HCT116 (cell line): Measurements from ENCODE around the gene PSMD5. TPM values are rescaled to one million over a fixed set of nuclear protein-coding genes. Genes with fewer than 3 reads are reported as not detected.

Source experiments
- ATAC-seq: fragments of 200-7000 bp; cut with Tn5 transposase; 2 replicates; pipeline ENCODE4 v1.9.1; 2020; ENCODE audit warnings: mild to moderate bottlenecking, moderate library complexity
- BruUV-seq: library from RNA; stranded (reverse); fragments of 400-500 nt; replicated peaks from 2 replicates; lab custom pipeline; 2021; lab: Mats Ljungman, UMichigan
- CTCF ChIA-PET: fragments of 300-600 bp; sonication (Branson Sonifier 250); formaldehyde crosslinking; loops from one replicate; lab custom pipeline; 2021; ENCODE audit warnings: antibody characterized with exemption; lab: Charles Lee
- POLR2A ChIA-PET: fragments of 300-600, 350-600 bp; sonication (Branson Sonifier 250); formaldehyde crosslinking; loops from one replicate; lab custom pipeline; 2021; ENCODE audit warnings: antibody characterized with exemption; lab: Charles Lee
- RAD21 ChIA-PET, 2 experiments: fragments of 300-600 bp; sonication (Branson Sonifier 250); formaldehyde crosslinking; loops; one replicate each; lab custom pipeline; 2023; ENCODE audit warnings: low total read pairs in 2 of 2; ENCODE audit not compliant: uncharacterized antibody in 2 of 2, unreplicated experiment in 2 of 2, low non-redundant PET in 1 of 2; lab: Charles Lee
- DNase-seq: peaks from one replicate; pipeline ENCODE4 v3.0.0-alpha.2; 2010; ENCODE audit warnings: low read depth, low spot score
- H2AFZ ChIP-seq: fragments of 200-600 bp; shearing (Covaris generic), sonication (generic); 2 replicates; pipeline ENCODE4 v1.6.1; 2017; ENCODE audit warnings: low read depth, mixed run types, mixed read lengths, antibody characterized with exemption, low read length; ENCODE audit not compliant: poor library complexity, severe bottlenecking
- H3K27ac ChIP-seq: 2 replicates; pipeline ENCODE4 v1.5.1; 2012; ENCODE audit warnings: low read depth, low read length
- H3K27me3 ChIP-seq: fragments of 200-600 bp; sonication (generic); 2 replicates; pipeline ENCODE4 v1.6.1; 2016; ENCODE audit warnings: mixed run types, low read length, mixed read lengths; ENCODE audit not compliant: insufficient read depth
- H3K36me3 ChIP-seq, 2 experiments: fragments of 200-500 bp in 1 of 2; fragments of 200-600 bp in 1 of 2; sonication (Bioruptor generic) in 1 of 2; sonication (generic) in 1 of 2; 2 replicates each; pipeline versions ENCODE4 v1.5.1 to v1.6.1; 2014 to 2016; ENCODE audit warnings: low read length in 2 of 2, inconsistent platforms in 1 of 2, mixed read lengths in 1 of 2, mixed run types in 1 of 2; ENCODE audit not compliant: insufficient read depth in 2 of 2, control insufficient read depth in 1 of 2
- H3K4me1 ChIP-seq, 2 experiments: fragments of 200-600 bp in 1 of 2; sonication (generic) in 1 of 2; 2 replicates each; pipeline versions ENCODE4 v1.5.1 to v1.6.1; 2012 to 2017; ENCODE audit warnings: low read length in 2 of 2, inconsistent platforms in 1 of 2, mild to moderate bottlenecking in 1 of 2, mixed read lengths in 1 of 2, mixed run types in 1 of 2, moderate library complexity in 1 of 2; ENCODE audit not compliant: insufficient read depth in 2 of 2, control insufficient read depth in 1 of 2
- H3K4me2 ChIP-seq: fragments of 200-600 bp; sonication (generic); 2 replicates; pipeline ENCODE4 v1.6.1; 2017; ENCODE audit warnings: mixed run types, low read length, mixed read lengths
- H3K4me3 ChIP-seq, 2 experiments: fragments of 200-600 bp in 1 of 2; sonication (generic) in 1 of 2; replicated peaks in 1 of 2; 2 replicates each; pipeline ENCODE4 v1.5.1; 2011 to 2016; ENCODE audit warnings: low read length in 2 of 2, control low read depth in 1 of 2, low read depth in 1 of 2, mild to moderate bottlenecking in 1 of 2, mixed read lengths in 1 of 2, mixed run types in 1 of 2
- H3K79me2 ChIP-seq: fragments of 200-600 bp; sonication (generic); 2 replicates; pipeline ENCODE4 v1.6.1; 2017; ENCODE audit warnings: mild to moderate bottlenecking, mixed run types, low read length, moderate library complexity, mixed read lengths; ENCODE audit not compliant: insufficient read depth
- H3K9ac ChIP-seq: fragments of 200-600 bp; sonication (generic); 2 replicates; pipeline ENCODE4 v1.6.1; 2016; ENCODE audit warnings: low read length, mixed read lengths
- H3K9me2 ChIP-seq: fragments of 200-600 bp; sonication (generic), shearing (Covaris generic); 2 replicates; pipeline ENCODE4 v1.6.1; 2017; ENCODE audit warnings: mixed run types, mild to moderate bottlenecking, moderate library complexity; ENCODE audit not compliant: insufficient read depth
- H3K9me3 ChIP-seq, 2 experiments: fragments of 200-500 bp in 1 of 2; fragments of 200-600 bp in 1 of 2; sonication (Bioruptor generic) in 1 of 2; sonication (generic) in 1 of 2; 2 replicates each; pipeline ENCODE4 v1.6.1; 2014 to 2017; ENCODE audit warnings: low read length in 2 of 2, mixed read lengths in 2 of 2, inconsistent platforms in 1 of 2, low read depth in 1 of 2, mild to moderate bottlenecking in 1 of 2, mixed run types in 1 of 2, moderate library complexity in 1 of 2; ENCODE audit not compliant: control insufficient read depth in 1 of 2, insufficient read depth in 1 of 2
- H4K20me1 ChIP-seq: fragments of 200-600 bp; sonication (generic), shearing (Covaris generic); 2 replicates; pipeline ENCODE4 v1.6.1; 2017; ENCODE audit warnings: mixed run types, mild to moderate bottlenecking, moderate library complexity; ENCODE audit not compliant: insufficient read depth
- ATF3 ChIP-seq: IDR thresholded peaks from 2 replicates; pipeline ENCODE4 v1.6.1; 2012
- CEBPB ChIP-seq: IDR thresholded peaks from 2 replicates; pipeline ENCODE4 v1.6.1; 2012; ENCODE audit warnings: low read depth
- CTCF ChIP-seq, 3 experiments: fragments of 200-600 bp in 1 of 3; sonication (generic) in 1 of 3; IDR thresholded peaks in 2 of 3; conservative IDR thresholded peaks in 1 of 3; 2 replicates each; pipeline ENCODE4 v1.5.1; 2012 to 2017; ENCODE audit warnings: low read depth in 2 of 3, low read length in 2 of 3, antibody characterized with exemption in 1 of 3, borderline replicate concordance in 1 of 3, control low read depth in 1 of 3, mild to moderate bottlenecking in 1 of 3, mixed read lengths in 1 of 3, mixed run types in 1 of 3, moderate library complexity in 1 of 3; ENCODE audit not compliant: insufficient read depth in 1 of 3
- EGR1 ChIP-seq: IDR thresholded peaks from 2 replicates; pipeline ENCODE4 v1.6.1; 2012; ENCODE audit warnings: low read depth
- ELF1 ChIP-seq: IDR thresholded peaks from 2 replicates; pipeline ENCODE4 v1.6.1; 2012; ENCODE audit warnings: low read depth, borderline replicate concordance
- EZH2phosphoT487 ChIP-seq: fragments of 200-600 bp; IDR thresholded peaks from 2 replicates; pipeline ENCODE4 v1.6.1; 2018; ENCODE audit warnings: antibody characterized with exemption, borderline replicate concordance
- JUND ChIP-seq: IDR thresholded peaks from 2 replicates; pipeline ENCODE4 v1.6.1; 2012
- MAX ChIP-seq: IDR thresholded peaks from 2 replicates; pipeline ENCODE4 v1.6.1; 2012
- POLR2A ChIP-seq: IDR thresholded peaks from 2 replicates; pipeline ENCODE4 v1.7.0; 2011; ENCODE audit warnings: borderline replicate concordance; ENCODE audit not compliant: insufficient read depth, insufficient read length; ENCODE audit errors: extremely low read depth
- RAD21 ChIP-seq: IDR thresholded peaks from 2 replicates; pipeline ENCODE4 v1.6.1; 2012; ENCODE audit warnings: low read depth, mild to moderate bottlenecking
- REST ChIP-seq: IDR thresholded peaks from 2 replicates; pipeline ENCODE4 v1.6.1; 2012; ENCODE audit warnings: low read depth
- SIN3A ChIP-seq: IDR thresholded peaks from 2 replicates; pipeline ENCODE4 v1.6.1; 2012; ENCODE audit warnings: low read depth
- SRF ChIP-seq: IDR thresholded peaks from 2 replicates; pipeline ENCODE4 v1.6.1; 2012; ENCODE audit warnings: low read depth
- TCF7L2 ChIP-seq: IDR thresholded peaks from 2 replicates; pipeline ENCODE4 v1.7.0; 2011; ENCODE audit warnings: borderline replicate concordance, inconsistent platforms; ENCODE audit not compliant: insufficient read depth, insufficient read length; ENCODE audit errors: extremely low read depth
- YY1 ChIP-seq: IDR thresholded peaks from 2 replicates; pipeline ENCODE4 v1.6.1; 2011; ENCODE audit warnings: low read length, low read depth, moderate library complexity, mild to moderate bottlenecking; ENCODE audit not compliant: insufficient replicate concordance; ENCODE audit errors: extremely low read depth
- ZFX ChIP-seq: fragments of 450-650 bp; IDR thresholded peaks from 2 replicates; pipeline ENCODE4 v1.6.1; 2017
- ZNF274 ChIP-seq: fragments of 200-500 bp; sonication (Bioruptor generic); IDR thresholded peaks from 2 replicates; pipeline ENCODE4 v1.6.1; 2014; ENCODE audit warnings: mild to moderate bottlenecking, low read depth, low read length, inconsistent platforms
- intact Hi-C: fragments of 100-400 bp; cut with micrococcal nuclease; formaldehyde crosslinking; loops from 2 replicates; pipeline ENCODE4 v1.10.0; 2022
- total RNA-seq: library from RNA; stranded (reverse); gene quantifications from one replicate; pipeline ENCODE4 v1.2.1, GENCODE V29; 2021; ENCODE audit not compliant: unreplicated experiment

PSMD5 gene
- total RNA-seq, 1 experiment from 2014 or later: 64.3 TPM

GRCh38 chr9:120886490-120886967 is 43.8 kb upstream of the PSMD5 start:
- H3K79me2 ChIP-seq: no peaks in the 10 kb centered on the region
- no peak overlapping the region for H2AFZ ChIP-seq
- no peaks in the 10 kb centered on the region for H3K9me2 ChIP-seq
- no peaks in the 10 kb centered on the region for H3K9me3 ChIP-seq
- no peak overlapping the region for H3K9ac ChIP-seq
- no peaks in the 10 kb centered on the region for H3K27me3 ChIP-seq
- intact Hi-C loops: no loop called here
- H4K20me1 ChIP-seq: no peaks in the 10 kb centered on the region
- DNase-seq (no peak), ATAC-seq (no peak)
- no TSS peak for BruUV-seq
- ChIA-PET CTCF (no interaction called here), RAD21 (no interaction called here), POLR2A (no interaction called here)
- no peak overlapping the region for H3K4me2 ChIP-seq
- no peaks in the 10 kb centered on the region for H3K36me3 ChIP-seq
- TF ChIP-seq JUND: no peak
- no peak for TF ChIP-seq ZFX
- no peak for TF ChIP-seq SRF
- no peak overlapping the region for H3K4me3 ChIP-seq
- no peak overlapping the region for H3K27ac ChIP-seq
- peaks cover 10 to 23% of the 10 kb centered on the region in 2 experiments; a peak in 3 of 4 replicates for H3K4me1 ChIP-seq

- ATAC-seq: no peak
- TF ChIP-seq SIN3A (no peak), EZH2phosphoT487 (no peak), RAD21 (no peak), YY1 (no peak), ELF1 (no peak), CTCF (IDR thresholded peaks at IDR 0.05 in 2 of 3, conservative IDR thresholded peaks at IDR 0.05 in 1 of 3; ENCODE audit: borderline replicate concordance in 1 of 3, insufficient read depth in 1 of 3, low read depth in 2 of 3, low read length in 2 of 3) (no peak), MAX (no peak), CEBPB (no peak), TCF7L2 (no peak), EGR1 (no peak), ZFX (no peak), ATF3 (no peak), REST (no peak), POLR2A (no peak), ZNF274 (no peak)
- Histone ChIP-seq H3K4me2 (no peak overlapping the region), H3K4me3 (no peak overlapping the region), H3K79me2 (no peaks in the 10 kb centered on the region), H3K27ac (no peak overlapping the region), H3K36me3 (no peaks in the 10 kb centered on the region), H3K27me3 (no peaks in the 10 kb centered on the region), H3K9me3 (no peaks in the 10 kb centered on the region), H3K9me2 (no peaks in the 10 kb centered on the region), H3K9ac (no peak overlapping the region), H4K20me1 (no peaks in the 10 kb centered on the region), H2AFZ (no peak overlapping the region), H3K4me1 (peaks cover 11 to 27% of the 10 kb centered on the region in 2 experiments; a peak in 3 of 4 replicates)
- ChIA-PET CTCF (no interaction called here), POLR2A (no interaction called here), RAD21 (no interaction called here)
- DNase-seq: no peak
- BruUV-seq: no TSS peak
- intact Hi-C loops: no loop called here
Observed at GRCh38 chr9:120885958-120886357, 43.2 kb upstream of the PSMD5 start.
